ENCODE measurements around the gene TBCCD1. TPM values are rescaled to one million over a fixed set of nuclear protein-coding genes. Genes with fewer than 3 reads are reported as not detected.
A peak's percentile ranks its signal among the peaks of the same experiment; 100 is the strongest.

TBCCD1 gene
- total RNA-seq, 1 donor: 19.7 TPM

DNA sequence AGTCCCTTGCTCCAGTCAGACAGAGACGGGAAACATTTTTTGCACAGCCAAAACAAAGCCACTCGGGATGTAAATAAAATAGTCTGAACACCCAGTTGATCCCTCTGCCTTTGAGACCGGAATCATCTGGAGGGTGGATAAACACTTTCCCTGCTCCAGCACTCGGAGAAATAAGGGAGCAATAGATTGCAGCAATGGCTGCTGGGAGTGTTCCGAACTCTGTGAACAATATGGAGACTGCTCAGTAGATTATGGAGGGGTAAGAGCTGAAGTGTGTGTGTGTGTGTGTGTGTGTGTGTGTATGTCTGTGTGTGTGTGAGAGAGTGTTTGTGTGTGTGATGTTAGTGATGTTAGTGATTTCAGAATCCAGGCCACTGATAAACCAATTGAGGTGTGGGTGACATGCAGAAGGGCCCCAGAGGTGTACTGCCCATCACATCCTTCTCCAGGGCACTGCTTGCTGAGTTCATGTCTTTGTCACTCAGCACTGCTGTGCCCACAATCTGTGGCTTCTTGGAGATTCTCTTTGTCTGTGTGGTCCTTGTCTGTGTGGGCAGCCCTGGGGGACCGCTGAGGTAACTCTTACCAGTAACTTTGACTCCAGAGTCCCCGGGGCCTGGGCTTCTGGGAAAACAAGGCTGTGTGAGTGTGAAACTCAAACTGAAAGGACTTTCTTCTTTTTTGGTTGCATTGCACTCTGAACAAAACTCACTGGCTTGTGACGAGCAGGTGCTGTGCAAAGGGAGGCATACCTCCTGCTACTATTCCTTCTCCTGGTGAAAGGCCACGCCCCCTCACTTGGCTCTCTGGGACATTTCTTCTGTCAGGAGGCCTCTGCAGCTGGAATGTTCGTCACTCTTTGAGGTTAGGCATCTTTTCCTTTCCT is 45.9 kb downstream of the TBCCD1 start:
- no peak for DNase-seq (ENCODE audit: low read depth in 2 of 3, low spot score in 2 of 3)

DNA sequence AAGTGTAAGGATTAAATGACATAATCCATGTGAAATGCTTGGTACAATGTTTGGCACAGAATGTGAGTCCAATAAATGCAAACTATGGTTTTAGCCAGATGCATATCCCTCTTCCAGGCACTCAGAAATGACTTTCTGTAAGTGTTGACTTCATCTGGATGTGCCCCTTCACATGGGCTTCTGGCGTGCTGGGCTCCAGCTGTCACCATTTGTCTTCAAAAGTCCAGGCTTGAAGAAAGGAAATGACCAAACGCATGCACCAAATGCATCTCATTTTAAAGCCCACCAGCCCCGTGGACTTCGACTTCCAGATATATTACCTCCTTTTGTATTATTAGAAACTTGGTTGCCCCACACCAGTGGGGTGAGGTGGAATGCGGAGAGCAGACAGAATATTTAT is 46.7 kb downstream of the TBCCD1 start:
- no peak for DNase-seq (ENCODE audit: low read depth in 2 of 3, low spot score in 2 of 3)

DNA sequence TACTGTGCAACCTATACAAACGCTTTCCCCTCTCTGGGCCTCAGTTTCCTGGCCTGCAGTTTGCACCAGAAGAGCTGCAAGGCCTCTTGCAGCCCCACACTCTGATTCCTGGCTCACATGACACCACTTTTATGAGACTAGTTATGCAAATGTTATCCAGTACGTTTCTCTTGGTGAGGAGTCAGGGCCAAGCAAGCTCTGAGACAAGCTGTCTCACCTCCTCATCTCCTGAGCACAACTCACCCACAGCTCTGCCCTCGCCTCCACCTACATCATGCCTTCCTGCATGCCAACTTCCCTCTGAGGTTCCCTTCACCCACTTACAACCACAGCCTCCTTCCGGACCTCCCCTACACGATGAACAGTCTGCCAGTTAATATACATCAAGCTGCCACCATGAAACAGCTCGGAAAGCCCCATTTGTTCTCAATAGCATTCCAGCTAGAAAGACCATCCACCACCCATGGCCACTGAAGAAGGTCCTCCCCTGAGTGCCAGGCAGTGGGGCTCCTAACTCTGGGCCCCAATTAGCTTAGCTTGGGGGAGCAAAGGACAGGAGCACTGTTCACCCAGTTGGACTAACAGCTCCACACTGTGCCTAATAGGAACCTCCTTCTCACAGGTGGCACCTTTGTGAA is 48.0 kb downstream of the TBCCD1 start:
- DNase-seq (ENCODE audit: low read depth in 2 of 3, low spot score in 2 of 3): peak; percentile 44 to 96 (median 89)

DNA sequence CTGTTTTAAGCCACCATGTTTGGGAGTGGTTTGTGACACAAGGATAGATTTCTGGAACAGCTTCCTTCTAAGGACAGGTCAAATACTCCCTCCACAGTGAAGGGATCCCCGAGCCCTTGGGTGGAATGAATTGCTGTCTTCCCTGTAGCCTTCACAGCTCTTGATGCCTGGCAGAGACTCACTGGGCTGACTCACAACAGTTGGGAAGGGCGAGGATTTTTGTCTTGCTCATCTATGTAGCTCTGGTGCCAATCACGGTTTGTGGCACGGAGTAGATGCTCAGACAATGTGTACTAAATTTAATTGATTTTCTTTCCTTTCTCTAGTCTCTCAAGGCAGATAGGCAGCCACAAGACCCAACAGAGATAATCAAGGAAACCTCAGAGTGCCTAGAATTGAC is 49.9 kb downstream of the TBCCD1 start:
- no peak for DNase-seq (ENCODE audit: low read depth in 2 of 3, low spot score in 2 of 3)

DNA sequence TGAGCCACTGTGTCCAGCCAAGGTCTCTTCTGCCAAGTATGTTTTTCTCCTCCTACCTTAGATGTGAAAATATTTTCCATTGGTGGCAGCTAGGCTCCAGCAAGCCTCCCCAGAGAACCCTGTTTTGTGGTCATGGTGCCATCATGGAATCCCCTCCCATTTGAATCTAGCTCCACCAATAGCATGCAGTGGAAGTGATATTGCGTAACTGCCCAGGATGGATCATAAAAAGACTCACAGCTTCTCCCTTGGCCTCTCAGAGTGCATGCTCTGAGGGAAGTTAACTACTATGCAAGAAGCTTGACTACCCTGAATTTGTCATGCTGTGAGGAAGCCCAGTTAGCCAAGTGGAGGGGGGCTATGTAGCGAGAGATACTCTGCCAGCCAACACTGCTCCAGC is 50.5 kb downstream of the TBCCD1 start:
- no peak for DNase-seq (ENCODE audit: low read depth in 2 of 3, low spot score in 2 of 3)

DNA sequence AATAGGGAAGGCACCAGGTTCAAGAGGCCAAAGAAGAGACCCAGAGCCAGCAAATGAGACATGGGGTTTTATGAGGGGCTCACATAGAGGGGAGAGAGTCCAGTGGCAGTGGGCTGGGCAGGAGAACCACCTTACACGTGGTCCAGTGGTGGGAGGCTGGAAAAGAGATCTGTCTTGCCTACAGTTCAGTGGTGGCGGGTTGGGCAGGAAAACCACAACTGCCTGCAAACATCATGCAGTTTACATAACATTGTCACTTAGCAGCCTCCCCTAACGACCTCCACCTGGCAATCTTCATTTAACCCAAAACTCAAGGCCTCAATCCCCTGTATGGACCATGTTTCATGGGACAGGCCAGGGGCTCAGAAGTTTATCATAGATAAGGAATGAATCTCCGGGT is 52.0 kb downstream of the TBCCD1 start:
- peak in 2 of 3 donors; percentile 74 to 94 for DNase-seq (ENCODE audit: low read depth in 2 of 3, low spot score in 2 of 3)

DNA sequence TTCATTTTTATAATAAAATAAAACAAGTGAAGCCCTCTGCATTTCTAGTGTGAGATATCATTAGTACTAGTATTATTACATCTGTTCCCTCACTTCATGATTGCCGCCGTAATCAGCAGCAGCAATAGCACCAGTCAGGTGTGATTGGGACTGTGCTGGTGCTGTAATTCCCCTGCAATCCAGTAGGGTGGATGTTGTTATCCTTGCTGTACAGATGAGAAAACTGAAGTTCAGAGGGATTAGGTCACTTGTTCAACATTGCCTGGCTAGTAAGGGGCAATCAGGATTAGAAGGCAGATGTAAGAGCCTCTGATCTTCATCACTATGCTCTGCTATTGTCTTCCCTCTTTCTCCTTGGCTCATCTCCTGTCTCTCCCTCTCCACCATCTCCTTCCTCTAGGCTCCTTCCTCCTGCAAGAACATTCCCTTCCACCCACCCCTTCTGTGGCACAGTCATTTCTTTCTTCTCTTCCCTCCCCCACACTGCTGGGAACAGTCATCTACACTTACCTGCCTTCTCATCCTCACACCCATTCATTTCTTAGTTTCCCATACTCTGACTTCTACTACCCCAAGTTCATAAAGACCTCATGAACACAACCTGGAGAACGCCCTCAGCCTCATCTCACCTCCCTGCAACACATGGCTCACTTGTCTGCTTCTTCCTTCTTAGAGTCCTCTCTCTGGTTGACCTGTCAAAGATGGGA is 52.7 kb downstream of the TBCCD1 start:
- DNase-seq (ENCODE audit: low read depth in 2 of 3, low spot score in 2 of 3): no peak

DNA sequence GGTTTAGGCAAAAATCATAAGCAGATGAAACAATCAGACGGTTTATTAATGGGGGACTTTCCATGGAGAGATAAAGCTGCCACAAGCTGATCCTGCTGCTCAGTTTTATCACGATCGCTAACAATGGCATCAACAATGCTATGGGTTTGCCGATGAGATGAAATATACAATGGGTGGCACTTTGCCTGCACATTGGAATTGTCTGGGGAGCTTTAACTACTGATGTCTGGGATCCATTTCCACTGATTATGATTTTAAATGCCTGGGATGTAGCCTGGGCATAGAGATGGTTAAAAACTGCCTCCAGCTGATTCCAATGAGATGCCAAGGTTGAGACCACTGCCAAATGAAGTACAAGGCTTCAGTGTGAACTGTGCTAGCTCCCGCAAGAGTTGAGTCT is 53.8 kb downstream of the TBCCD1 start:
- no peak for DNase-seq (ENCODE audit: low read depth in 2 of 3, low spot score in 2 of 3)

DNA sequence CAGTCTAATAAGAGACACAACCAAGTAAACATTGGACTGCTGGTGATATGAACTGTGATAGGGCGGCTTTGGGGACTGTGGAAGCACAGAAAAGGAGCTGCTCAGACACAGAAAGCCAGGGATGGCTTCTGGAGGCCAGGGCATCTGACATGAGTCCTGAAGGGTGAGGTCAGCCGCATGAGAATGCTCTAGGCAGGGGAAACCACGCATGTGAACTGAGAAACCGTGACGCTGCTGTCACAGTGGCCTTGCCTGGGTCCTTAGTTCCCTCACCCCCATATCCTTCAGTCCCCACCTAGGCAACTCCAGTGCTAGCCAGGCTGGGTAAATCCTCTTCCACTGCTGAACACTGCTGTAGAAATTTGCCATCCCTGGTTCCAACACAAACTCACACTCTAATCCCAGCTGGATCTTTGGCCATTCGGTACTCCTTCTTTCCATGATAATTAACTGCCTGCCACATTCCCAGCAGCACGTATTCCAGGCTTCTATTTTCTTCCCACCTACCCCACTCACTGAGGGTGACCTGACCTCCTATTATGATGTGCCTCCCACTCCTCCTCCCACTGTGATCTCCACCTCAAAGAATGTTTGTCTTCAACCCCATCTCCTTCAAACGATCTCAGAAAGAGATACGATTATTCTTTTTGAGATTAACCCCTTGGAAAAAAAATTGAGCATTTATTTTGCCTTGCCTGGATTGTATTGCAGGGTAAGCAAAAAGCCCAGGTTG is 54.4 kb downstream of the TBCCD1 start:
- DNase-seq (ENCODE audit: low read depth in 2 of 3, low spot score in 2 of 3): no peak

DNA sequence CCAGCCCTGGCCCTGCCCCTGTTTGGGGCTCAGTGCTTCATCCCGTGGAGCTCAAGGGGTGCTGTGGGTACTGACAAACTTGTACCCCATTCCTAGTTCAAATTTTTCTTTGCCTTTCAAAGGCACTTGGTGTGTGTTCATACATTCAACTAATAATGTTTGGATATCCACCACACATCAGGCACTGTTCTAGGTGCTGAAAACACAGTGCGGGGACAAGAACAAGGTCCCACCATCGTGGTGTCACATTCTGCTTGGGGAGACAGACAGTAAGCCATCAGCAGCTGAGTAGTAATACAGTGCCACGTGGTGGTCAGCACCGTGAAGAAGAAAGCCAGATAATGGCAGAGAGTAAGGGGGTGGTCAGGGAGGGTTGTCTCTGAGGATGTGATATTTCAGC is 55.4 kb downstream of the TBCCD1 start:
- no peak for DNase-seq (ENCODE audit: low read depth in 2 of 3, low spot score in 2 of 3)

DNA sequence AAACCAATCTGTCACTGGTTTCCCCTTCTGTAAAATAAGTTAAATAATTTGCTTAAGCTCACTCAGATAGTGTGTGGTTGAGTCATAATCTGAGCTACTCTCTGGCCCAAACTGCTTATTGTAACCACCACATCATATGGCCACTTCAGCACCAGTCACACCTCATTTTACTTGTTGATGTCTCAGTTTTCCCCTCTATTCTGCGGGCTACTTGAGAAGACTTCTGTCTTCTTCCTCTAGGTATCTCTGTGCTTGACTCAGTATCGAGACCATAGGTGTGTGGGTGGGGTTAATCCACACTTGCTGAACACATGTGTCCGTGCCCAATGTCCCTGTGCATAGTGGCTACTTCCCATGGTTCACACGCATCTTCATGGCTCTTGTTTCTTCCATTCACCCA is 55.9 kb downstream of the TBCCD1 start:
- no peak for DNase-seq (ENCODE audit: low read depth in 2 of 3, low spot score in 2 of 3)

DNA sequence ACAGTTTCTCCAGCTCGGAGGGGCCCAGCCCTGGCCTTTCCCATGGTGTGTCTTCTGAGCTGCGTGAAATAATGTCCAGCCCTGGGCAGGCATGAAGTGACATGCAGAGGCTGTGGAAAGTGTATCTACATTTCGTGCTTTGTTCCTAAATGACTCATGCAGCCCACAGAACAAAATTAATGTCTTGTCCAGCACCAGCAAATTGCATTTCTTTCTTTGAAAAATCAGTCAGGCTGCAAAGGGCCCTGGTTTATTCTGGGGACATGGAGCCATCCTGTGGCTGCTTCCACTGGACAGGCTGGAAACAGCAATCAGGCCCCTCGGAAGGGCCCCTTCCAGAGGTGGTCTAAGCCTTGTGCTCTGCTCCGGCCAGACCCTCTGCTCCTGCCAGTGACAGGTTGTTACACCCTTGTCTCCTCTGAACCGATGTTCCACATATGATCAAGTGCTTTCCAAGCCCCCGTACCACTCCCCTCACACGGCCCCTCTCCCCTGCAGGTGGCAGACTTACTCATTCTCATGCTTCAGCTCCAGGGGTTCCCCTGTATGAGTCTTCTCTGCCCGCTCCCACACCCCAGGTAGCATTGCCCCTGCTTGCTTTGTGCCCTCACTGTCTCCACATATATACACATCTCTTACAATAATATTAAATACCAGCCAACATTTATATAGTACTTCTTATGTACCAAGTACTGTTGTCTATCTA is 56.6 kb downstream of the TBCCD1 start:
- no peak for DNase-seq (ENCODE audit: low read depth in 2 of 3, low spot score in 2 of 3)

DNA sequence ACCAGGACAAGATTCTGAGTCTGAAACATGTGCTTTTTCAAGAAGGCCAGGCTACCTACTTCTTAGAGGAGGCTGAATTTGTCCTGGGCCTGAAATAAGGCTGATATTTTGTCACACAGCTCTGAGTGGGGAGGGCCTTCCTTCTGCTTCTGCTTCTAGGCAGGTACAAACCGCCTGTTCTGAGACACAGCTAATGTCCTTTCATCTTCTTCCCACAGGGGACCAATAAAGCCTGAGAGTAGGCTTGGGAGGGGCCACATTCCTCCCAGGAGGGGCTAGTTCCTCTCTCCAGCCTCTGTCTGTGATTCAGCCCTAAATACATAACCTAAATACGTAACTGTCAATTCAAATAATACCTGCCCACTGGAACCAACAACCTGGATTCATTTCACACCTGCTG is 57.7 kb downstream of the TBCCD1 start:
- DNase-seq (ENCODE audit: low read depth in 2 of 3, low spot score in 2 of 3): no peak

DNA sequence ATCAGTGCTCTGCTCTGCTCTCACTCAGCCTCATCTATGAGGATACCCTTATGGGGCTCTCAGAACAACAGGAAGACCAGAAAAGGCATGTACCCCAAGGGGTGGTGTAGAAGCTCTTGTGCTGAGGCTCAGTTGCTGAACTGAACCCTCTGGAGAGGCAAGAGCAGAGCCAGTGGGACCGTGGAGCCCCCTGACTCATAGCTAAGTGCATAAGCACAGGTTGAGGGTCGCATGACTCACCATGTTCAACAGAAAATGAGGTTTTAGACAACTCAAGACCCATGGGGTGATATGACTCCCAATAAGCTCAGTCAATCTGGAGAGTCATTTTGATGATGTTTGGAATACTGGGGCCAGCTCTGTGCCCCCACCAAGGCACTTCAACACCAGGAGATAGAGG is 60.3 kb downstream of the TBCCD1 start:
- no peak for DNase-seq (ENCODE audit: low read depth in 2 of 3, low spot score in 2 of 3)

DNA sequence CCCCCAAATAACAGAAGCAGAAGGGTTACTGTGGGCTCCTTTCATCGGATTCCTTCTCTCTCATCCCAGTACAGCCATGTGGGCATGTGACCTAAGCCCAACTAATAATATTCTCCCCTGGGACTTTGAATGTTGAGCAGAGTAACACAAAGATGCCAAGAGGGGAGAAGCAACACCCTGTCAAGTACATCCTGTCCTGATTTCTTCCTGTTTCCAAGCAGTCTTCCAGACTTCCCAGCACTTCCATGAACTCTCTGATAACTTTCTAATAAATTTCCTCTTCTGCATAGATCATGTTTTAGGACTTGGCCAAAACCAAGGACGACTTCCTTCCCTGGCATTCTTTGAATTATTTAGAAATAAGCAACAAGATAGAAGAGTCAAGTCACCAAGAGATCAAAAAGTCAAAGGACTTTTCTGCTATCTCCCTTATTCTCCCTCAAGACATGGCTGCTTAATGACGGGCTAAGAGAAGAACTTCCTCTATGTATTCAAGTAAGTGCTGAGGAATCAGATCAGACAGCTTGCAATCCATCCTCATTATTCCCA is 60.9 kb downstream of the TBCCD1 start:
- no peak for DNase-seq (ENCODE audit: low read depth in 2 of 3, low spot score in 2 of 3)

DNA sequence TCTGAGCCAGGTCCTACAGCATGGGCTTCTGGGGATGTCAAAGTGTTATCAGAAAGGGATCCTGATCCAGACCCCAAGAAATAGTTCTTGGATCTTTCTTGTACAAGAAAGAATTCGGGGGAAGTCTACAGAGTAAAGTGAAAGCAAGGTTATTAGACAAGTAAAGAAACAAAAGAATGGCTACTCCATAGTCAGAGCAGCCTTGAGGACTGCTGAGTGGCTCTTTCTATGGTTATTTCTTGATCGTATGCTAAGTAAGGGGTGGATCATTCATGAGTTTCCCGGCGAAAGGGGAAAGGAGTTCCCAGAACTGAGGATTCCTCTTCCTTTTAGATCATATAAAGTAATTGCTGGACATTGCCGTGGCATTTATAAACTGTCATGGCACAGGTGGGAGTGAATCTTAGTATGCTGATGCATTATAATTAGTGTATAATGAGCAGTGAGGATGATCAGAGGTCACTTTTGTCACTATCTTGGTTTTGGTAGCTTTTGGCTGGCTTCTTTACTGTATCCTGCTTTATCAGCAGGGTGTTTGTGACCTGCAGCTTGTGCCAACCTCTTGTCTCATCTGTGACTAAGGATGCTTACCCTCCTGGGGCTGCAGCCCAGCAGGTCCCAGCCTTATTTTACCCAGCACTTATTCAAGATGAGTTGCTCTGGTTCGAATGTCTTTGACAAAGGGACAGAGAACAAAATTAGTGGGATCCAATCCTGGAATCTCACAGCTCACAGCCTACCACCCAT is 64.0 kb downstream of the TBCCD1 start:
- no peak for DNase-seq (ENCODE audit: low read depth in 2 of 3, low spot score in 2 of 3)

DNA sequence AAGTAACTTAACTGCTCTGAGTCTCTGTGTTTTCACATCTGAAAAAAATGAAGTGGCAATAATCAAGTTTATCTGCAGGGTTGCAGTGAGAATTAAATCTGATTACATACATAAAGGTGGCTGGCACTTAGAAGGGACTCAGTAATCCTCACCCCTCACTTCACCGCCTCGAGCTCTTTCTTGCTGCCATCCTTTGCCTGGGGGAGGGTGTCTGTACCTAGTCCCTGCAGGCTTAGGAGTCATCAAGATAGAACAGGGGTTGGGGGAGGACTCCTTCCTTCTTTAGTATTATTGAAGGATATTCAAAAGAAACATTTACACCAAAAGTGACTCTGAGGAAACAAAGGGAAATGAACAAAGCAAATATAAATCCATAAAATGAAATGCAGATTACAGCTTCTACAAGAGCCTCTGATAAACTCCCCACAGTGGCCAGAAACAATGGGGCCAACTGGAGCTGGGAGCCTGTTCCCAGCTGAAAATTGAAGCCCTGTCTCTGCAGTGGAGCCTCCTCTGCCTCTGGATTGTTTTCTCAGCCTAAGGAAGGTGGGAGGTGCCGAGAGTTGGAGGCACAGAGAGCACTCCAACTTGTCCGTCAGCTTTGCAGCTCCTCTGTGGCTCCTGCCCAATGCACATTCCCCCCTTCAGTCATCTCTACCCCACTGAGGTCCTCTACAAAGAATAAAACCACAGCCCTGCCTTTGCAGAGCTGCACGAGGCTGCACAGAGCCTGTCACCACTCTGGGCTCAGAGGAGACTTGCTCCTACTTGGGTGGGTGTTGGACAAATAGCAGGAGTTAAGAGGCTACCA is 64.8 kb downstream of the TBCCD1 start:
- peak in 1 of 3 donors; percentile 23 for DNase-seq (ENCODE audit: low read depth in 2 of 3, low spot score in 2 of 3)

DNA sequence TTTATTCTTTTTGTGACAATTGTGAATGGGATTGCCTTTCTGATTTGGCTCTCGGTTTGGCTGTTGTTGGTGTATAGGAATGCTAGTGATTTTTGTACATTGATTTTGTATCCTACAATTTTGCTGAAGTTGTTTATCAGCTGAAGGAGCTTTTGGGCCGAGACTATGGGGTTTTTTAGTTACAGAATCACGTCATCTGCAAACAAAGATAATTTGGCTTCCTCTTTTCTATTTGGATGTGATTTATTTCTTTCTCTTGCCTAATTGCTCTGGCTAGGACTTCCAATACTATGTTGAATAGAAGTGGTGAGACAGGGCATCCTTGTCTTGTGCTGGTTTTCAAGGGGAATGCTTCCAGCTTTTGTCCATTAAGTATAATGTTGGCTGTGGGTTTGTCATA is 67.2 kb downstream of the TBCCD1 start:
- DNase-seq (ENCODE audit: low read depth in 2 of 3, low spot score in 2 of 3): peak in 1 of 3 donors; percentile 36
